WTC11 (cell line): ENCODE results near the gene MUC6. TPM values are rescaled to one million over a fixed set of nuclear protein-coding genes. Genes with fewer than 3 reads are reported as not detected.

ENCODE experiments used
- ATAC-seq: fragments of 200-7000 bp; cut with Tn5 transposase; 2 replicates; pipeline ENCODE4 v1.10.0; 2021; ENCODE audit warnings: mild to moderate bottlenecking, moderate library complexity
- CTCF ChIA-PET: fragments of 300-600 bp; sonication (Branson Sonifier 250); formaldehyde crosslinking; loops from one replicate; lab custom pipeline; 2021; ENCODE audit warnings: antibody characterized with exemption; lab: Charles Lee
- POLR2A ChIA-PET: fragments of 350-600 bp; sonication (Branson Sonifier 250); formaldehyde crosslinking; loops from one replicate; lab custom pipeline; 2021; ENCODE audit warnings: antibody characterized with exemption; lab: Charles Lee
- DNase-seq: peaks from one replicate; pipeline ENCODE4 v3.0.0; 2021; ENCODE audit warnings: low spot score
- H3K27ac Mint-ChIP-seq: 2 replicates; pipeline ENCODE4 v1.8.0; 2021; ENCODE audit warnings: mixed read lengths
- H3K27me3 Mint-ChIP-seq: 2 replicates; pipeline ENCODE4 v1.8.0; 2021; ENCODE audit warnings: low read depth, mild to moderate bottlenecking, moderate library complexity, mixed read lengths
- H3K36me3 Mint-ChIP-seq: 2 replicates; pipeline ENCODE4 v1.8.0; 2021; ENCODE audit warnings: mixed read lengths
- H3K4me1 Mint-ChIP-seq: 2 replicates; pipeline ENCODE4 v1.8.0; 2022; ENCODE audit warnings: mixed read lengths
- H3K4me3 Mint-ChIP-seq: 2 replicates; pipeline ENCODE4 v1.8.0; 2021; ENCODE audit warnings: mild to moderate bottlenecking, moderate library complexity, mixed read lengths
- H3K9me3 Mint-ChIP-seq: 2 replicates; pipeline ENCODE4 v1.8.0; 2021; ENCODE audit warnings: mixed read lengths
- ATF1 ChIP-seq: sonication (generic); formaldehyde crosslinking; IDR thresholded peaks from 2 replicates; pipeline ENCODE4 v1.8.1; 2023; ENCODE audit warnings: mild to moderate bottlenecking, moderate library complexity, missing genetic modification reagents
- CBFB ChIP-seq: sonication (generic); formaldehyde crosslinking; IDR thresholded peaks from 2 replicates; pipeline ENCODE4 v1.8.1; 2022; ENCODE audit warnings: mild to moderate bottlenecking, low read depth, missing genetic modification reagents
- CREM ChIP-seq: sonication (generic); formaldehyde crosslinking; IDR thresholded peaks from 2 replicates; pipeline ENCODE4 v1.8.1; 2022; ENCODE audit warnings: mild to moderate bottlenecking, missing genetic modification reagents, moderate library complexity
- FOXJ3 ChIP-seq: sonication (generic); formaldehyde crosslinking; IDR thresholded peaks from 2 replicates; pipeline ENCODE4 v1.9.0; 2021; ENCODE audit warnings: missing genetic modification reagents, mild to moderate bottlenecking, borderline replicate concordance
- NFATC4 ChIP-seq: fragments of 250-450 bp; sonication (Bioruptor Pico); IDR thresholded peaks from 2 replicates; pipeline ENCODE4 v1.9.0; 2021; ENCODE audit warnings: mild to moderate bottlenecking
- SMAD4 ChIP-seq: sonication (generic); formaldehyde crosslinking; IDR thresholded peaks from 2 replicates; pipeline ENCODE4 v1.8.0; 2022; ENCODE audit warnings: mild to moderate bottlenecking, missing genetic modification reagents
- SP1 ChIP-seq: sonication (generic); formaldehyde crosslinking; conservative IDR thresholded peaks from 2 replicates; pipeline ENCODE4 v1.8.1; 2022; ENCODE audit warnings: missing genetic modification reagents
- ZNF121 ChIP-seq: sonication (generic); formaldehyde crosslinking; IDR thresholded peaks from 2 replicates; pipeline ENCODE4 v1.8.0; 2023; ENCODE audit warnings: missing genetic modification reagents
- ZNF317 ChIP-seq: sonication (generic); formaldehyde crosslinking; IDR thresholded peaks from 2 replicates; pipeline ENCODE4 v1.8.1; 2023; ENCODE audit warnings: low read depth, mild to moderate bottlenecking, moderate library complexity, missing genetic modification reagents, borderline replicate concordance
- ZNF423 ChIP-seq: fragments of 250-450 bp; sonication (Bioruptor Pico); IDR thresholded peaks from 2 replicates; pipeline ENCODE4 v2.1.2; 2022; ENCODE audit warnings: mild to moderate bottlenecking, moderate library complexity
- total RNA-seq: library from RNA; stranded (reverse); gene quantifications from 3 replicates; pipeline ENCODE4 v1.2.3, GENCODE V29; 2021
- TF ChIP-seq, protein P1 (sequence below): fragments of 250-450 bp; sonication (Bioruptor Pico); IDR thresholded peaks from 2 replicates; pipeline ENCODE4 v1.9.0; 2021; ENCODE audit warnings: moderate library complexity, mild to moderate bottlenecking, inconsistent platforms, borderline replicate concordance
- TF ChIP-seq, protein P2 (sequence below): sonication (generic); formaldehyde crosslinking; IDR thresholded peaks from 2 replicates; pipeline ENCODE4 v1.8.0; 2022; ENCODE audit warnings: mild to moderate bottlenecking, missing genetic modification reagents
- TF ChIP-seq, protein P3 (sequence below): fragments of 250-450 bp; sonication (Bioruptor Pico); IDR thresholded peaks from 2 replicates; pipeline ENCODE4 v1.9.0; 2021; ENCODE audit warnings: mild to moderate bottlenecking

Gene MUC6
- total RNA-seq, 1 experiment from 2014 or later: 0.13 TPM

DNA sequence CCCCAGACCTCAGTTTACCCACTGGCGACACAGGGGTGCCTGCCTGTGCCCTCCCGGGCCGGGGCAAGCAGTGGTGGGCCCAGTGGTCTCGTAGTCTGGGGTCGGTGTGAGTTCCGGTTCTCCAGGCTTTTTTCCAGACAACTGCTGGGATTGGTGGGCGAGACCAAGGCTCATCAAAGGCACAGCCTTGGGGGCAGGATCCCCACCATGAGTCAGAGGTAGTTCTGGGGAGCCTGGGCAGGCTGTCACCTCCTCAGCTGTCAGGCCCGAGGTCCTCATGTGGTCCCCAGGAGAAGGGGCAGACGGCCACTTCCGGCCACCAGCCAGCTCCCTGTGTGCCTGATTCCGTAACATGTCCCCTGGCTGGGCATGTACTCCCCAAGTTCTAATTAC is 37.3 kb upstream of the MUC6 start:
- H3K27ac Mint-ChIP-seq: no peak overlapping the region
- ATAC-seq (no peak), DNase-seq (peak; percentile 6)
- H3K27me3 Mint-ChIP-seq: no peaks in the 10 kb centered on the region
- H3K4me1 Mint-ChIP-seq: no peaks in the 10 kb centered on the region
- ChIA-PET CTCF (interaction anchor here (1.8 kb wide), 1 partner anchor 23 kb away, joined by 8 read pairs; no protein-coding TSS in a partner anchor), POLR2A (no interaction called here)
- H3K9me3 Mint-ChIP-seq: peaks cover 3% of the 10 kb centered on the region; the same call in 1 of the 2 replicates
- no peaks in the 10 kb centered on the region for H3K36me3 Mint-ChIP-seq
- TF ChIP-seq SMAD4 (CRISPR knock-in tag) (no peak), NFATC4 (CRISPR knock-in tag) (no peak), ZNF121 (CRISPR knock-in tag) (no peak)
- no peak overlapping the region for H3K4me3 Mint-ChIP-seq

DNA sequence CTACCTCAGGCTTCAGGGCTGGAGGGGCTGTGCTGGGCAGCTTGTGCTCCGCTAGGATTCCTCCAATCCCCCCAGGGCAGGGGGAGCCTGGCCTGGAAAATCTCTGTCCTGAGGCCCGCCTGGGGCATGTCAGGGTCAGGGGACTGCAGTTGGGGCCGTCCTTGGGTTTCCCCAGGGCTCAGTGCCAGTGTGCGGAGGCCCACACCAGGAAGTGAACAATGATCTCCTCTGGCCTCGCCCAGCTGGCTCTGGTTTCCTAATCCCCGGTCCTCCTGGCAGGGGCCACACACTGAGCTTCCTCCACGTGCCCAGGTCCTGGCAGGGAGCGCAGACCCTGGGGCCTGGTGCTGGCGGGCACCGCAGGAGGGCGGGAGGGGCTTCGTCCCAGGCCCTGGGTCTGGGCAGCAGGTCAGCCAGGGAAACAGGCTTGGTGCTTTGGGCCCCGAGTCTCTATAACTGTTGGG is 36.8 kb upstream of the MUC6 start:
- no peaks in the 10 kb centered on the region for H3K4me1 Mint-ChIP-seq
- H3K27ac Mint-ChIP-seq: no peak overlapping the region
- H3K27me3 Mint-ChIP-seq: no peaks in the 10 kb centered on the region; the same call in 1 of the 2 replicates
- no peak for ATAC-seq
- H3K4me3 Mint-ChIP-seq: no peak overlapping the region
- peak; percentile 13 for DNase-seq
- TF ChIP-seq SP1 (CRISPR knock-in tag): no peak
- H3K36me3 Mint-ChIP-seq: no peaks in the 10 kb centered on the region
- H3K9me3 Mint-ChIP-seq: peaks cover 3% of the 10 kb centered on the region; the same call in 1 of the 2 replicates
- ChIA-PET POLR2A (no interaction called here), CTCF (no interaction called here)

DNA sequence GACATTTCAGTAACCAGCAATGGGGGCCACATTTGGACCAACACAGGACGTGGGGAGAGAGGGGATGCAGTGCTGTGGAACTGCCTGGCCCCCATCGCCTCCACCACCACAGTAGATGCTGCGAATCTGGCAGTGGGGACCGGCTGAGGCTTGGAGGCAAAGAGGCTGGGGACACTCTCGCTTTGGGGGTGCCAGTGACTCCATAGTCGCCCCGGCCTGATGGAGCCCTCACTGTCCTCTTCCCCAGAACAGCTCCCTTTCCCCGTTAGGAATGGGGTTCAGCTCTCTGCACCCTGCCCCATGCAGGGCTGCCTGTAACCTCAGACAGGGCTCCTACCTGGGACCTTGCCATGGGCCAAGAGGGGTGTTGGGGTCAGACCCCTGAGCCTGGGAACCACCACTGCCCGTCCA is 36.3 kb upstream of the MUC6 start:
- H3K36me3 Mint-ChIP-seq: no peaks in the 10 kb centered on the region
- no peak overlapping the region for H3K27ac Mint-ChIP-seq
- H3K27me3 Mint-ChIP-seq: no peaks in the 10 kb centered on the region; the same call in 1 of the 2 replicates
- peaks cover 3% of the 10 kb centered on the region; the same call in 1 of the 2 replicates for H3K9me3 Mint-ChIP-seq
- peak; percentile 8 for DNase-seq
- ChIA-PET CTCF (no interaction called here), POLR2A (no interaction called here)
- TF ChIP-seq ZNF317 (no peak), CREM (CRISPR knock-in tag) (no peak), ATF1 (no peak), FOXJ3 (CRISPR knock-in tag) (no peak)
- TF ChIP-seq, protein P1, sequence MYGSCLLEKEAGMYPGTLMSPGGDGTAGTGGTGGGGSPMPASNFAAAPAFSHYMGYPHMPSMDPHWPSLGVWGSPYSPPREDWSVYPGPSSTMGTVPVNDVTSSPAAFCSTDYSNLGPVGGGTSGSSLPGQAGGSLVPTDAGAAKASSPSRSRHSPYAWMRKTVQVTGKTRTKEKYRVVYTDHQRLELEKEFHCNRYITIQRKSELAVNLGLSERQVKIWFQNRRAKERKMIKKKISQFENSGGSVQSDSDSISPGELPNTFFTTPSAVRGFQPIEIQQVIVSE (CRISPR knock-in tag): no peak
- TF ChIP-seq, protein P2, sequence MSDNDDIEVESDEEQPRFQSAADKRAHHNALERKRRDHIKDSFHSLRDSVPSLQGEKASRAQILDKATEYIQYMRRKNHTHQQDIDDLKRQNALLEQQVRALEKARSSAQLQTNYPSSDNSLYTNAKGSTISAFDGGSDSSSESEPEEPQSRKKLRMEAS (CRISPR knock-in tag): no peak
- TF ChIP-seq, protein P3, sequence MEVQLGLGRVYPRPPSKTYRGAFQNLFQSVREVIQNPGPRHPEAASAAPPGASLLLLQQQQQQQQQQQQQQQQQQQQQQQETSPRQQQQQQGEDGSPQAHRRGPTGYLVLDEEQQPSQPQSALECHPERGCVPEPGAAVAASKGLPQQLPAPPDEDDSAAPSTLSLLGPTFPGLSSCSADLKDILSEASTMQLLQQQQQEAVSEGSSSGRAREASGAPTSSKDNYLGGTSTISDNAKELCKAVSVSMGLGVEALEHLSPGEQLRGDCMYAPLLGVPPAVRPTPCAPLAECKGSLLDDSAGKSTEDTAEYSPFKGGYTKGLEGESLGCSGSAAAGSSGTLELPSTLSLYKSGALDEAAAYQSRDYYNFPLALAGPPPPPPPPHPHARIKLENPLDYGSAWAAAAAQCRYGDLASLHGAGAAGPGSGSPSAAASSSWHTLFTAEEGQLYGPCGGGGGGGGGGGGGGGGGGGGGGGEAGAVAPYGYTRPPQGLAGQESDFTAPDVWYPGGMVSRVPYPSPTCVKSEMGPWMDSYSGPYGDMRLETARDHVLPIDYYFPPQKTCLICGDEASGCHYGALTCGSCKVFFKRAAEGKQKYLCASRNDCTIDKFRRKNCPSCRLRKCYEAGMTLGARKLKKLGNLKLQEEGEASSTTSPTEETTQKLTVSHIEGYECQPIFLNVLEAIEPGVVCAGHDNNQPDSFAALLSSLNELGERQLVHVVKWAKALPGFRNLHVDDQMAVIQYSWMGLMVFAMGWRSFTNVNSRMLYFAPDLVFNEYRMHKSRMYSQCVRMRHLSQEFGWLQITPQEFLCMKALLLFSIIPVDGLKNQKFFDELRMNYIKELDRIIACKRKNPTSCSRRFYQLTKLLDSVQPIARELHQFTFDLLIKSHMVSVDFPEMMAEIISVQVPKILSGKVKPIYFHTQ (CRISPR knock-in tag): no peak
- ATAC-seq: no peak
- no peak overlapping the region for H3K4me3 Mint-ChIP-seq
- H3K4me1 Mint-ChIP-seq: no peaks in the 10 kb centered on the region

DNA sequence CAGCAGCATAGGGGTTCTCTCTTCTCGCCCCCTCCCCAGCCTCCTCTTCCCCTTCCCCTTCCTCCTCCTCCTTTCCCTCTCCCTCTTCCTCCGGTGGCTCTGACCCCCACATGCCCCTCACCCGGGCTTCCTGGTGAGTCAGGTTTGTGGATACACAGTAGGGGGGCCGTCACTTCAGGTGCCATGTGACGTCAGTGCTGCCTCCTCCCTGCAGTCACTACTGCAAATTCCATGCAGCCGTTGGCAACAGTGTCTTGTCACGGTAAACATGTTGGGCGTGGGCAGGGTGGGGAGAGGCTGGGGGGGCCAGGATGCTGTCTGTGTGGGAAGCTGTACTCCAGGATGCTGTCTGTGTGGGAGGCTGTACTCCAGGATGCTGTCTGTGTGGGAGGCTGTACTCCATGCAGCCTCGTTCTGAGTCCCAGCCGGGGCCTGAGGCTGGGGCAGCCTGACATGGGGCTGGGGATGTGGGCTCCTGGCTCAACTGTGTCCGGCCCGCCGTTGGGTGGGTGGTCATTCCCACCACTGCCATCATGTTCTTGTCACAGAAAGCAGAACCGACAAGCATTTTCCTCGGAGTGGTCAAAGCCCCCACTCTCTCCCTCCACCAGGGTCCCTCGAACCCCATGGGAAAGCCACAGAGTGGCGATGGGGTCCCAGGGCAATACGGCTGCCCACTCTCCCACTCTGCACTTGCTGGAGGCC is 35.8 kb upstream of the MUC6 start:
- H3K4me3 Mint-ChIP-seq: no peak overlapping the region
- POLR2A ChIA-PET: no interaction called here
- ATAC-seq: no peak

More for the DNA sequence above, 35.8 kb upstream of the MUC6 start:
- peak; percentile 8 for DNase-seq
- H3K36me3 Mint-ChIP-seq: no peaks in the 10 kb centered on the region
- H3K27me3 Mint-ChIP-seq: no peaks in the 10 kb centered on the region; the same call in 1 of the 2 replicates
- CTCF ChIA-PET: no interaction called here
- H3K4me1 Mint-ChIP-seq: no peaks in the 10 kb centered on the region
- H3K27ac Mint-ChIP-seq: no peak overlapping the region
- TF ChIP-seq CBFB (CRISPR knock-in tag) (no peak), ZNF423 (CRISPR knock-in tag) (peak; percentile 28; the same call in 1 of the 2 replicates)
- H3K9me3 Mint-ChIP-seq: peaks cover 3% of the 10 kb centered on the region; the same call in 1 of the 2 replicates
